ENCODE measurements around the gene BLM.

GRCh38 chr15:90681480-90681879 is 35.7 kb upstream of the BLM start:
- TF ChIP-seq CTCF (conservative IDR thresholded peaks at IDR 0.05; ENCODE audit: low read depth, low read length) (no peak), EZH2 (IDR thresholded peaks at IDR 0.05; ENCODE audit: borderline replicate concordance, low read depth, low read length, poor library complexity, severe bottlenecking) (no peak)
